GM18511 (cell line): Measurements from ENCODE around the gene RIMS3.
"Not testable (repeated sequence)": the region's sequence is repeated elsewhere in the genome, so short reads cannot be mapped to it uniquely, and the experiment has no call there.

Source experiments
- ATAC-seq: cut with Tn5 transposase; IDR thresholded peaks from one replicate; pipeline ENCODE4 v1.9.1; 2021; ENCODE audit warnings: mild to moderate bottlenecking, moderate library complexity; ENCODE audit not compliant: unreplicated experiment

Gene RIMS3

DNA sequence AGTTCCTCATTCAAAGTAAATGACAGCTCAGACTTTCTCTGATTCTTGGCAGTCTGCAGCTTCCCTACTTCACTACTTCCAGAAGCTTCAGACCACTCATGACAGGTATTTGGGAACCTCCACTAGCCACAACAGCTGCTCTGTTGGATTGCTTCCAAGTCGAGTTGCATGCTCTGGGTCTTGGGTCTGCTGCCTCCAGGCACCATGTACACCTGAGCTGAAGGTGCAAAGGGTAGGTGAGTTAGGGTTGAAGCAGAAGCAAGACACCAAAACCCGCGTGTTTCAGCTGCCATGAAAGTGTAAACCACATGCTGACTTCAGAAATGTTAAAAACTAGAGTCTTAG lies 71.3 kb downstream of the RIMS3 start:
- no peak for ATAC-seq

DNA sequence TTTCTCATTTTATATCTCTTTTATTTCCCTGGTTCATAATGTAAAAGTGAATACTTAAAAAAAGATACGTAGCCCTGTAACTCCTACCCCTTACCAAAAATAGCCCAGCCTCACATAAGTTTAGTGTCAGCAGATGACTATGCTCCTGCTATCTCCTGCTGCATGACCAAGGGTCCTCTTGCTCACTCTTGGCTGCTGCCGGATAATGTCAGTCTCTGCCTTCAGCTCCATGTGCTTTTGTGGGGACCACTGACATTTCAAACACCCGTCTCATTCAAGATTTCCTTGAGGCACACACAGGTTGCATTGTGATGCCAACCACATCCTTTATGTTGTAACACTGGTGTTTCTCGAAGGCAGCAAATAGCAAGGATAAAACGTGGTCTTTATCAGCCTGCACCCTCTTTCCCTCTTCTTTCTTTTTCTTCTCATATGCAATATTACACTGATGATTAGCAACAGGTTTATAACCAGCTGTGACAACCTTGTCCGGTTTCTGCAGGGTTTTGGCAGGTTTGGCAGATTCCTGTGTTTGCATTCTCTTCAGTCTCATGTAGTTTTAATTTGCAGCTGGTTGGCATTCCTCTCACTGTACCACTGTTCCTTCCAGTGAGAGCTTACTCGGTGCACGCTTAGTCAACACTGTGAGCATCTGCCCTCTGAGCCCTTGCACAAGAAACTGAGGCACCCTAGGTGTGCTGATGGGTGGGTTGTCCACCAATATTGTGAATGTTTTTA lies 71.9 kb downstream of the RIMS3 start:
- ATAC-seq, result no peak

DNA sequence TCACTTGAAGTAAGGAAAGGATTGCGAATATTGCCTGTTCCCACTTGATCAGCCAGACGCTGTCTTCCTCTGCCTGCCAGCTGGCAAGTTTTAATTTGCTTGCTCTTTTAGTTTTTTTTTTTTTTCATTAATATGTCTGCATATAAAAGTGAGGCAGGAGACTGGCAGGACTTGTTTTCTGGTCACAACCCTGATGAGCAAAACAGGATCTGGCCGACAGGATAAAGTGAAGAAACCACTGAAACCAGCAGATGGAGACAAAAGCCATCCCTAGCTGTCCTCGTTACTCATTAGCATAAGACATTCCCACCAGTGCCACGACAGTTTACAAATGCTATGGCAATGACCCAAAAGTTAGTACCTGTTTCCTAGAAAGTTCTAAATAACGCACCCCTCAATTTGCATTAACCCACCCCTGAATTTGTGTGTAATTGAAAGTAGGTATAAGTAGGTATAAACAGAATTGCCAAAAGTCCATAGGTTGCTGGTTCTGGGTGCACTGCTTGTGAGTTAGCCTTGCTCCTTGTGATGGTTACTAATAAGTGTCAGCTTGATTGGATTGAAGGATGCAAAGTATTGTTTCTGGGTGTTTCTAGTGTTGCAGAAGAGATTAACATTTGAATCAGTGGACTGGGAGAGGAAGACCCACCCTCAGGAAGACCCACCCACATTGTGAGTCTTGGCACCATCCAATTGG lies 73.2 kb downstream of the RIMS3 start:
- no peak for ATAC-seq

DNA sequence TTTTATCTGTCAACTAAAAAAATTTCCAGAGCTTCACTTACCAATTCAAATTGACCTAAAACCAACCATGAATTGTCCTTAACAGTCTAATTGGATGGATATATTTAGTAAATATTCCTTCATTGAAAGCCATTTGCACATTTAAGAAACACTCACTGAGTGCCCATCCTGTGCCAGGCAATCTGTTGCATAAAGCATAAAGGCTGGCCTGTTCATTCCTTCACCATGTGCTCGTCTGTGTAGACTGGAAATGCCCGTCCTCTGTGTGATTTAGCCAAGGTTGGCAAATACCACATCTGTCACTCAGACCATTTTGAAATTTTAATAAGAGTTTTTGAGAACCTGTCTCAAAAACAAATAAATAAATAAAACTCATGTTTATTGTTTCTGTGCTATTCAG lies 76.9 kb downstream of the RIMS3 start:
- no peak for ATAC-seq

DNA sequence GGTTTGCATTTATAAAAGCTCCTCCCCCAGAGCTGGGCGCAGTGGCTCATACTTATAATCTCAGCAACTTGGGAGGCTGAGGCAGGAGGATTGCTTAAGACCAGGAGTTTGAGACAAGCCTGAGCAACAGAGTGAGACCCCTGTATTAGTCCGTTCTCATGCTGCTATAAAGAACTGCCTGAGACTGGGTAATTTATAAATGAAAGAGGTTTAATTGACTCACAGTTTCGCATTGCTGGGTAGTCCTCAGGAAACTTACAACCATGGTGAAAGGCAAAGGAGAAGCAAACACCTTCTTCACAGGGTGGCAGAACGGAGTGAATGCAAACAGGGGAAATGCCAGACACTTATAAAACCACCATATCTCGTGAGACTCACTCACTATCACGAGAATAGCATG lies 81.5 kb downstream of the RIMS3 start:
- ATAC-seq, result no peak

DNA sequence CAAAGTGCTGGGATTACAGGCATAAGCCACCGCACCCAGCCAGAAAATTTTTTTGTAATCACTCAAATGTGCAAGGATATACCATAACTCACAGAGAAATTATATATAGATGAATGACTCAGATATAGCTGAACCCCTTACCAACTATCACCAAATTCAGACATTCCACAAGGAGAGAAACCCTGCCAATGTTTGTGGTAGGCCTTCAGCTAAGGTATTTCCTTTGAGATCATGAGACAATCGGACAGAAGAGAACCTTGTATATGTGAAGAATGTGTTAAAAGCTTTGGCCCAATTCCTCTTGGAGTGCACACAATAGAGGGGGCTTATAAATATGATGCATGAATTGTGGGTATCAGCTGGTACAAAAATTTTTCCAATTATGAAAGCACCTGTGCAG lies 83.4 kb downstream of the RIMS3 start:
- no peak for ATAC-seq

DNA sequence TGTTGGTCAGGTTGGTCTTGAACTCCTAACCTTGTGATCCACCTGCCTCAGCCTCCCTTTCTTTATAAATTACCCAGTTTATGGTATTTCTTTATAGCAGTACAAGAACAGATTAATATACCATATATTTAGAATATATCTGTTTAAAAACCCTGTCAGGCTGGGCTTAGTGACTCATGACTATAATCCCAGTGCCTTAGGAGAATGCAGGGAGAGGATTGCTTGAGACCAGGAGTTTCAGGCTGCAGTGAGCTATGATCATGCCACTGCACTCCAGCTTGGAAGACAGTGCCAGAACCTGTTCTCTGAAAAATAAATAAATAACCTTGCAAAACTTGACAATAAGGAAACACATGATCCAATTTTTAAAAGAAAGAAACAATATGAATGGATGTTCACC lies 90.1 kb downstream of the RIMS3 start:
- no peak for ATAC-seq

DNA sequence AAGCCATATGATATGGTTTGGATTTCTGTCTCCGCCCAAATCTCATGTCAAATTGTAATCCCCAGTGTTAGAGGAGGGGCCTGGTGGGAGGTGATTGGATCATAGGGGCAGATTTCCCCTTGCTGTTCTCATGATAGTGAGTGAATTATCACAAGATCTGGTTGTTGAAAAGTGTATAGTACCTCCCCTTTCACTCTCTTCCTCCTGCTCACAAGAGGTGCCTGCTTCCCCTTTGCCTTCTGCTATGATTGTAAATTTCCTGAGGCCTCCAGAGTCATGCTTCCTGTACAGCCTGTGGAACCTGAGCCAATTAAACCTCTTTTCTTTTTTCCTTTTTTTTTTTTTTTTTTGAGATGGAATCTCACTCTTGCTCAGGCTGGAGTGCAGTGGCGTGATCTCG lies 90.7 kb downstream of the RIMS3 start:
- ATAC-seq, result not testable (repeated sequence)
